ENCODE data around the gene CNGB1. TPM values are rescaled to one million over a fixed set of nuclear protein-coding genes. Genes with fewer than 3 reads are reported as not detected.

The CNGB1 gene
- total and polyA plus RNA-seq, 2 of the 13 experiments (the other 11 are each of a cell fraction or from before 2014, with no cell fraction given) = 0.02 to 0.15 TPM

GRCh38 chr16:57863434-57864160 lies 107.3 kb downstream of the CNGB1 start (continued):
- TF ChIP-seq HNF4G (IDR thresholded peaks at IDR 0.05; ENCODE audit: borderline replicate concordance, low read depth, low read length) (peak; percentile 39; the same call in 1 of the 2 replicates), HNF4G (CRISPR knock-in tag; IDR thresholded peaks at IDR 0.05; ENCODE audit: borderline replicate concordance, low read depth) (no peak), CENPT (CRISPR knock-in tag; IDR thresholded peaks at IDR 0.05; ENCODE audit: low read depth) (no peak), FOXJ3 (CRISPR knock-in tag; IDR thresholded peaks at IDR 0.05; ENCODE audit: borderline replicate concordance) (0 out of 2 replicates have a peak, but pooled peaks have one; percentile 7), ATF6 (CRISPR knock-in tag; conservative IDR thresholded peaks at IDR 0.05) (no peak), SRSF4 (IDR thresholded peaks at IDR 0.05; ENCODE audit: low read depth, low read length, poor library complexity, severe bottlenecking) (no peak), FUBP1 (CRISPR knock-in tag; IDR thresholded peaks at IDR 0.05; ENCODE audit: borderline replicate concordance) (no peak), ZBTB37 (CRISPR knock-in tag; IDR thresholded peaks at IDR 0.05) (no peak)
- TF ChIP-seq, protein P1, sequence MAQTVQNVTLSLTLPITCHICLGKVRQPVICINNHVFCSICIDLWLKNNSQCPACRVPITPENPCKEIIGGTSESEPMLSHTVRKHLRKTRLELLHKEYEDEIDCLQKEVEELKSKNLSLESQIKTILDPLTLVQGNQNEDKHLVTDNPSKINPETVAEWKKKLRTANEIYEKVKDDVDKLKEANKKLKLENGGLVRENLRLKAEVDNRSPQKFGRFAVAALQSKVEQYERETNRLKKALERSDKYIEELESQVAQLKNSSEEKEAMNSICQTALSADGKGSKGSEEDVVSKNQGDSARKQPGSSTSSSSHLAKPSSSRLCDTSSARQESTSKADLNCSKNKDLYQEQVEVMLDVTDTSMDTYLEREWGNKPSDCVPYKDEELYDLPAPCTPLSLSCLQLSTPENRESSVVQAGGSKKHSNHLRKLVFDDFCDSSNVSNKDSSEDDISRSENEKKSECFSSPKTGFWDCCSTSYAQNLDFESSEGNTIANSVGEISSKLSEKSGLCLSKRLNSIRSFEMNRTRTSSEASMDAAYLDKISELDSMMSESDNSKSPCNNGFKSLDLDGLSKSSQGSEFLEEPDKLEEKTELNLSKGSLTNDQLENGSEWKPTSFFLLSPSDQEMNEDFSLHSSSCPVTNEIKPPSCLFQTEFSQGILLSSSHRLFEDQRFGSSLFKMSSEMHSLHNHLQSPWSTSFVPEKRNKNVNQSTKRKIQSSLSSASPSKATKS (CRISPR knock-in tag; IDR thresholded peaks at IDR 0.05) = no peak
- TF ChIP-seq, protein P2, sequence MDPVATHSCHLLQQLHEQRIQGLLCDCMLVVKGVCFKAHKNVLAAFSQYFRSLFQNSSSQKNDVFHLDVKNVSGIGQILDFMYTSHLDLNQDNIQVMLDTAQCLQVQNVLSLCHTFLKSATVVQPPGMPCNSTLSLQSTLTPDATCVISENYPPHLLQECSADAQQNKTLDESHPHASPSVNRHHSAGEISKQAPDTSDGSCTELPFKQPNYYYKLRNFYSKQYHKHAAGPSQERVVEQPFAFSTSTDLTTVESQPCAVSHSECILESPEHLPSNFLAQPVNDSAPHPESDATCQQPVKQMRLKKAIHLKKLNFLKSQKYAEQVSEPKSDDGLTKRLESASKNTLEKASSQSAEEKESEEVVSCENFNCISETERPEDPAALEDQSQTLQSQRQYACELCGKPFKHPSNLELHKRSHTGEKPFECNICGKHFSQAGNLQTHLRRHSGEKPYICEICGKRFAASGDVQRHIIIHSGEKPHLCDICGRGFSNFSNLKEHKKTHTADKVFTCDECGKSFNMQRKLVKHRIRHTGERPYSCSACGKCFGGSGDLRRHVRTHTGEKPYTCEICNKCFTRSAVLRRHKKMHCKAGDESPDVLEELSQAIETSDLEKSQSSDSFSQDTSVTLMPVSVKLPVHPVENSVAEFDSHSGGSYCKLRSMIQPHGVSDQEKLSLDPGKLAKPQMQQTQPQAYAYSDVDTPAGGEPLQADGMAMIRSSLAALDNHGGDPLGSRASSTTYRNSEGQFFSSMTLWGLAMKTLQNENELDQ (CRISPR knock-in tag; IDR thresholded peaks at IDR 0.05; ENCODE audit: borderline replicate concordance) = no peak
- TF ChIP-seq, protein P3, sequence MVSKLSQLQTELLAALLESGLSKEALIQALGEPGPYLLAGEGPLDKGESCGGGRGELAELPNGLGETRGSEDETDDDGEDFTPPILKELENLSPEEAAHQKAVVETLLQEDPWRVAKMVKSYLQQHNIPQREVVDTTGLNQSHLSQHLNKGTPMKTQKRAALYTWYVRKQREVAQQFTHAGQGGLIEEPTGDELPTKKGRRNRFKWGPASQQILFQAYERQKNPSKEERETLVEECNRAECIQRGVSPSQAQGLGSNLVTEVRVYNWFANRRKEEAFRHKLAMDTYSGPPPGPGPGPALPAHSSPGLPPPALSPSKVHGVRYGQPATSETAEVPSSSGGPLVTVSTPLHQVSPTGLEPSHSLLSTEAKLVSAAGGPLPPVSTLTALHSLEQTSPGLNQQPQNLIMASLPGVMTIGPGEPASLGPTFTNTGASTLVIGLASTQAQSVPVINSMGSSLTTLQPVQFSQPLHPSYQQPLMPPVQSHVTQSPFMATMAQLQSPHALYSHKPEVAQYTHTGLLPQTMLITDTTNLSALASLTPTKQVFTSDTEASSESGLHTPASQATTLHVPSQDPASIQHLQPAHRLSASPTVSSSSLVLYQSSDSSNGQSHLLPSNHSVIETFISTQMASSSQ (IDR thresholded peaks at IDR 0.05; ENCODE audit: low read depth) = 0 out of 2 replicates have a peak, but pooled peaks have one; percentile 27
- TF ChIP-seq, protein P3 (CRISPR knock-in tag; IDR thresholded peaks at IDR 0.05; ENCODE audit: borderline replicate concordance) = no peak

Measured in HepG2 (cell line).